ENCODE data around the gene ITPA. TPM values are rescaled to one million over a fixed set of nuclear protein-coding genes. Genes with fewer than 3 reads are reported as not detected.
A peak's percentile ranks its signal among the peaks of the same experiment; 100 is the strongest.

The ITPA gene
- total and polyA plus RNA-seq, 2 of the 8 experiments (the other 6 are each of a cell fraction or from before 2014, with no cell fraction given) = 88.2 to 94.0 TPM

GRCh38 chr20:3172933-3173609 is 36.2 kb upstream of the ITPA start, which contains the start of gene LZTS3:
Gene LZTS3, minus strand, starts transcription at chr20:3173549. Its CDS starts 6,386 bp downstream, at chr20:3167163.
- H3K14ac ChIP-seq (ENCODE audit: insufficient read length) = peak within 1 kb of the TSS; percentile 100
- H3K4me1 ChIP-seq (replicated peaks in 1 of 4; ENCODE audit: control insufficient read depth in 3 of 4, insufficient read depth in 4 of 4, low read length in 3 of 4) = peaks cover 8 to 27% (median 20%) of the 10 kb centered on the region in 4 experiments
- H3K9me3 ChIP-seq (ENCODE audit: insufficient read depth in 2 of 2, low read depth in 1 of 2, low read length in 1 of 2) = no peaks in the 10 kb centered on the region
- DNase-seq (ENCODE audit: low read depth in 1 of 2, low spot score in 2 of 2) = peak; percentile 49 to 92
- 1% methylated on average over 21 of the region's 62 CpGs; no CpG with 5 or more reads in 1 of the 2 experiments for WGBS, 2 experiments (ENCODE audit: extremely low coverage in 1 of 2, insufficient coverage in 1 of 2, insufficient read length in 1 of 2, insufficient replicate concordance in 2 of 2, low coverage in 1 of 2, low lambda C conversion rate in 2 of 2, missing lambda C conversion rate in 1 of 2)
- peak within 1 kb of the TSS; percentile 83 for H2BK120ac ChIP-seq (replicated peaks; ENCODE audit: low read depth, low read length)
- peak within 1 kb of the TSS; percentile 96 for H2BK5ac ChIP-seq (ENCODE audit: low read depth, low read length)
- H3K36me3 ChIP-seq (ENCODE audit: control insufficient read depth in 2 of 4, insufficient read depth in 4 of 4, low read length in 3 of 4) = no peaks in the 10 kb centered on the region; a peak in 1 of 8 replicates
- peak within 1 kb of the TSS; percentile 99 for H4K5ac ChIP-seq (ENCODE audit: insufficient read length, low read depth, low read length)
- peak within 1 kb of the TSS; percentile 85 for H3K27ac ChIP-seq (ENCODE audit: low read depth, low read length)
- H4K8ac ChIP-seq (ENCODE audit: extremely low read depth, insufficient read depth, low read length) = peak within 1 kb of the TSS; percentile 88
- H2AK5ac ChIP-seq (ENCODE audit: low read depth, low read length) = no peak within 1 kb of the TSS
- H3K4ac ChIP-seq (replicated peaks; ENCODE audit: insufficient read length, low read depth, low read length) = peak within 1 kb of the TSS; percentile 97
- H3K23ac ChIP-seq (ENCODE audit: insufficient read length) = no peak within 1 kb of the TSS
- peaks cover 0 to 3% of the 10 kb centered on the region in 2 experiments for H4K20me1 ChIP-seq (replicated peaks in 1 of 2; ENCODE audit: control insufficient read depth in 1 of 2, insufficient read depth in 2 of 2, low read length in 2 of 2)
- no peaks in the 10 kb centered on the region for H3K27me3 ChIP-seq (replicated peaks in 1 of 4; ENCODE audit: control insufficient read depth in 3 of 4, extremely low read depth in 1 of 4, insufficient read depth in 3 of 4, low read length in 3 of 4)
- peak within 1 kb of the TSS; percentile 80 to 87 (median 86) for H3K9ac ChIP-seq (replicated peaks in 1 of 4; ENCODE audit: extremely low read depth in 1 of 4, low read depth in 3 of 4, low read length in 3 of 4)
- H3K18ac ChIP-seq (ENCODE audit: extremely low read depth, low read length) = peak within 1 kb of the TSS; percentile 96
- ChIA-PET POLR2A (ENCODE audit: partially characterized antibody) (interaction anchor here (0.6 to 3.9 kb wide), 8 partner anchors 10 to 66 kb away, joined by 3 to 19 read pairs (median 6); partner anchors contain the start of genes FASTKD5, ITPA, SLC4A11 and UBOX5), CTCF (ENCODE audit: partially characterized antibody) (interaction anchor here (0.5 to 1.5 kb wide), 5 partner anchors 10 to 84 kb away, joined by 3 to 4 read pairs (median 3); no protein-coding TSS in a partner anchor)
- no peak within 1 kb of the TSS for H2BK20ac ChIP-seq (ENCODE audit: low read length)
- H3K4me2 ChIP-seq (ENCODE audit: insufficient read depth in 1 of 2, low read depth in 2 of 2, low read length in 2 of 2) = peak within 1 kb of the TSS; percentile 77 to 79
- H3K79me2 ChIP-seq (ENCODE audit: control insufficient read depth in 1 of 2, insufficient read depth in 2 of 2, low read length in 2 of 2) = peaks cover 0 to 17% of the 10 kb centered on the region in 2 experiments; a peak in 2 of 4 replicates
- peak within 1 kb of the TSS; percentile 83 to 95 (median 91) for H3K4me3 ChIP-seq (ENCODE audit: extremely low read depth in 1 of 4, insufficient read depth in 2 of 4, low read depth in 3 of 4, low read length in 4 of 4)
- peak within 1 kb of the TSS; percentile 84 for H3K56ac ChIP-seq (replicated peaks; ENCODE audit: insufficient read length, low read depth, low read length)
- peaks cover 11% of the 10 kb centered on the region; the same call in 1 of the 2 replicates for H3K23me2 ChIP-seq (ENCODE audit: low read depth, low read length)
- no peaks in the 10 kb centered on the region; the same call in 1 of the 2 replicates for H3K79me1 ChIP-seq (ENCODE audit: low read depth, low read length)
- peak within 1 kb of the TSS; percentile 80; the same call in 1 of the 2 replicates for H2AFZ ChIP-seq (ENCODE audit: low read length)
- H4K91ac ChIP-seq (replicated peaks; ENCODE audit: insufficient read length, low read length) = peak within 1 kb of the TSS; percentile 85
- no peak for FAIRE-seq
- H2BK12ac ChIP-seq (ENCODE audit: low read depth, low read length) = peak within 1 kb of the TSS; percentile 96
- peak within 1 kb of the TSS; percentile 98 for H2BK15ac ChIP-seq (ENCODE audit: low read length)
- TF ChIP-seq KDM1A (IDR thresholded peaks at IDR 0.05; ENCODE audit: borderline replicate concordance, low read length) = no peak
- TF ChIP-seq PHF8 (conservative IDR thresholded peaks at IDR 0.05; ENCODE audit: low read depth, low read length) = peak; percentile 86
- TF ChIP-seq SUZ12 (IDR thresholded peaks at IDR 0.05; ENCODE audit: low read length) = no peak
- 0 out of 2 replicates have a peak, but pooled peaks have one; percentile 5 for TF ChIP-seq YY1 (IDR thresholded peaks at IDR 0.05; ENCODE audit: low read depth, low read length)
- no peak for TF ChIP-seq RAD21 (IDR thresholded peaks at IDR 0.05 in 1 of 2, conservative IDR thresholded peaks at IDR 0.05 in 1 of 2; ENCODE audit: low read depth in 2 of 2, low read length in 2 of 2)
- TF ChIP-seq CHD2 (IDR thresholded peaks at IDR 0.05; ENCODE audit: low read length) = 0 out of 2 replicates have a peak, but pooled peaks have one; percentile 11
- TF ChIP-seq SIX5 (IDR thresholded peaks at IDR 0.05; ENCODE audit: low read depth, low read length) = no peak
- TF ChIP-seq CHD1 (IDR thresholded peaks at IDR 0.05; ENCODE audit: low read depth, low read length) = no peak
- TF ChIP-seq HDAC6 (IDR thresholded peaks at IDR 0.05; ENCODE audit: low read depth, low read length) = no peak
- peak; percentile 86 for TF ChIP-seq JUND (IDR thresholded peaks at IDR 0.05; ENCODE audit: low read length)
- TF ChIP-seq CREB1 (IDR thresholded peaks at IDR 0.05) = peak; percentile 85
- TF ChIP-seq ASH2L (IDR thresholded peaks at IDR 0.05; ENCODE audit: low read length) = no peak
